ENCODE data around the gene DOCK11. TPM values are rescaled to one million over a fixed set of nuclear protein-coding genes. Genes with fewer than 3 reads are reported as not detected.

The DOCK11 gene
- polyA plus RNA-seq, 3 donors from 2014 or later, result 27.9 to 48.8 (median 28.9) TPM

- Mint-ChIP-seq H3K4me1 (peaks cover 77 to 89% of the 10 kb centered on the region in 2 donors), H3K4me3 (peak overlapping the region in 4 of 5 donors; percentile 5 to 41 (median 12)), H3K9me3 (no peaks in the 10 kb centered on the region), H3K27me3 (ENCODE audit: low read depth in 3 of 3) (peaks cover 0 to 3% (median 0%) of the 10 kb centered on the region in 3 donors), H3K27ac (peak overlapping the region; percentile 88 to 97 (median 94)), H3K36me3 (no peaks in the 10 kb centered on the region)
- DNase-seq, result no peak
These were observed 30.5 kb downstream of the DOCK11 start for GRCh38 chrX:118526149-118526548.

- Mint-ChIP-seq H3K36me3 (peaks cover 0 to 6% (median 0%) of the 10 kb centered on the region in 3 donors), H3K27me3 (ENCODE audit: low read depth in 3 of 3) (peaks cover 0 to 7% (median 0%) of the 10 kb centered on the region in 3 donors), H3K4me1 (peaks cover 67 to 82% of the 10 kb centered on the region in 2 donors), H3K4me3 (peak overlapping the region; percentile 87 to 97 (median 92)), H3K27ac (peak overlapping the region; percentile 96 to 98 (median 97)), H3K9me3 (no peaks in the 10 kb centered on the region)
- peak; percentile 64 to 65 (median 64) for DNase-seq
These were observed 32.6 kb downstream of the DOCK11 start for GRCh38 chrX:118528071-118528737.

- peaks cover 61 to 83% of the 10 kb centered on the region in 2 donors for H3K4me1 Mint-ChIP-seq
- no peaks in the 10 kb centered on the region for H3K9me3 Mint-ChIP-seq
These were observed 34.8 kb downstream of the DOCK11 start for GRCh38 chrX:118530219-118530911.

GRCh38 chrX:118534716-118535493, 39.3 kb downstream of the DOCK11 start:
- no peak for DNase-seq
- Mint-ChIP-seq H3K27me3 (ENCODE audit: low read depth in 3 of 3) (peaks cover 3 to 4% (median 4%) of the 10 kb centered on the region in 3 donors), H3K36me3 (peaks cover 0 to 6% (median 0%) of the 10 kb centered on the region in 3 donors), H3K9me3 (no peaks in the 10 kb centered on the region), H3K4me1 (peaks cover 74 to 86% of the 10 kb centered on the region in 2 donors), H3K4me3 (no peak overlapping the region), H3K27ac (peak overlapping the region in 4 of 6 donors; percentile 21 to 77 (median 37))

More at GRCh38 chrX:118530219-118530911, 34.8 kb downstream of the DOCK11 start:
- Mint-ChIP-seq H3K27ac (peak overlapping the region; percentile 78 to 97 (median 96)), H3K36me3 (peaks cover 0 to 6% (median 0%) of the 10 kb centered on the region in 3 donors), H3K4me3 (peak overlapping the region in 3 of 5 donors; percentile 37 to 79 (median 68)), H3K27me3 (ENCODE audit: low read depth in 3 of 3) (peaks cover 0 to 7% (median 3%) of the 10 kb centered on the region in 3 donors)
- no peak for DNase-seq

GRCh38 chrX:118536204-118536603, 40.6 kb downstream of the DOCK11 start:
- DNase-seq, result no peak
- peak overlapping the region; percentile 50 to 78 (median 63) for H3K4me3 Mint-ChIP-seq
- H3K36me3 Mint-ChIP-seq, result peaks cover 0 to 6% (median 0%) of the 10 kb centered on the region in 3 donors
- no peaks in the 10 kb centered on the region for H3K9me3 Mint-ChIP-seq
- H3K4me1 Mint-ChIP-seq, result peaks cover 70 to 80% of the 10 kb centered on the region in 2 donors
- peak overlapping the region; percentile 69 to 87 (median 78) for H3K27ac Mint-ChIP-seq
- H3K27me3 Mint-ChIP-seq (ENCODE audit: low read depth in 3 of 3), result peaks cover 3 to 6% (median 4%) of the 10 kb centered on the region in 3 donors

GRCh38 chrX:118536687-118537461, 41.3 kb downstream of the DOCK11 start:
- peaks cover 2 to 6% (median 3%) of the 10 kb centered on the region in 3 donors for H3K27me3 Mint-ChIP-seq (ENCODE audit: low read depth in 3 of 3)
- peaks cover 72 to 83% of the 10 kb centered on the region in 2 donors for H3K4me1 Mint-ChIP-seq

GRCh38 chrX:118538386-118538785, 42.8 kb downstream of the DOCK11 start:
- Mint-ChIP-seq H3K36me3 (no peaks in the 10 kb centered on the region), H3K27ac (peak overlapping the region; percentile 26 to 87 (median 70)), H3K27me3 (ENCODE audit: low read depth in 3 of 3) (peaks cover 0 to 6% (median 3%) of the 10 kb centered on the region in 3 donors), H3K4me3 (peak overlapping the region in 3 of 5 donors; percentile 19 to 60 (median 46)), H3K9me3 (no peaks in the 10 kb centered on the region), H3K4me1 (peaks cover 70 to 82% of the 10 kb centered on the region in 2 donors)
- no peak for DNase-seq

More at GRCh38 chrX:118536687-118537461, 41.3 kb downstream of the DOCK11 start:
- Mint-ChIP-seq H3K4me3 (peak overlapping the region; percentile 50 to 78 (median 63)), H3K9me3 (no peaks in the 10 kb centered on the region), H3K36me3 (peaks cover 0 to 4% (median 0%) of the 10 kb centered on the region in 3 donors), H3K27ac (peak overlapping the region; percentile 69 to 87 (median 78))
- peak; percentile 32 to 48 (median 37) for DNase-seq

GRCh38 chrX:118540342-118540741, 44.7 kb downstream of the DOCK11 start:
- peaks cover 4 to 6% (median 5%) of the 10 kb centered on the region in 3 donors for H3K36me3 Mint-ChIP-seq
- H3K27ac Mint-ChIP-seq, result peak overlapping the region in 2 of 6 donors; percentile 33 to 35
- peaks cover 0 to 6% (median 0%) of the 10 kb centered on the region in 3 donors for H3K27me3 Mint-ChIP-seq (ENCODE audit: low read depth in 3 of 3)
- H3K9me3 Mint-ChIP-seq, result no peaks in the 10 kb centered on the region
- no peak overlapping the region for H3K4me3 Mint-ChIP-seq
- DNase-seq, result no peak
- H3K4me1 Mint-ChIP-seq, result peaks cover 63 to 64% of the 10 kb centered on the region in 2 donors

GRCh38 chrX:118541482-118541881, 45.9 kb downstream of the DOCK11 start:
- no peaks in the 10 kb centered on the region for H3K9me3 Mint-ChIP-seq
- peaks cover 0 to 6% (median 0%) of the 10 kb centered on the region in 3 donors for H3K27me3 Mint-ChIP-seq (ENCODE audit: low read depth in 3 of 3)
- peak overlapping the region in 5 of 6 donors; percentile 2 to 65 (median 55) for H3K27ac Mint-ChIP-seq
- DNase-seq, result no peak
- H3K4me3 Mint-ChIP-seq, result no peak overlapping the region
- H3K4me1 Mint-ChIP-seq, result peaks cover 52% of the 10 kb centered on the region in 2 donors
- H3K36me3 Mint-ChIP-seq, result peaks cover 4 to 6% (median 5%) of the 10 kb centered on the region in 3 donors

GRCh38 chrX:118545510-118545909, 49.9 kb downstream of the DOCK11 start:
- peak overlapping the region in 2 of 6 donors; percentile 4 to 29 for H3K27ac Mint-ChIP-seq
- H3K27me3 Mint-ChIP-seq (ENCODE audit: low read depth in 3 of 3), result peaks cover 0 to 5% (median 0%) of the 10 kb centered on the region in 3 donors
- H3K4me1 Mint-ChIP-seq, result peaks cover 19 to 21% of the 10 kb centered on the region in 2 donors
- no peak for DNase-seq
- no peaks in the 10 kb centered on the region for H3K9me3 Mint-ChIP-seq
- H3K36me3 Mint-ChIP-seq, result peaks cover 4 to 14% (median 6%) of the 10 kb centered on the region in 3 donors
- H3K4me3 Mint-ChIP-seq, result no peak overlapping the region

- no peaks in the 10 kb centered on the region for H3K9me3 Mint-ChIP-seq
- H3K36me3 Mint-ChIP-seq, result peaks cover 4 to 14% (median 6%) of the 10 kb centered on the region in 3 donors
- H3K4me1 Mint-ChIP-seq, result peaks cover 0 to 2% of the 10 kb centered on the region in 2 donors
- DNase-seq, result no peak
- H3K4me3 Mint-ChIP-seq, result no peak overlapping the region
- no peak overlapping the region for H3K27ac Mint-ChIP-seq
- H3K27me3 Mint-ChIP-seq (ENCODE audit: low read depth in 3 of 3), result peaks cover 0 to 3% (median 0%) of the 10 kb centered on the region in 3 donors
These were observed 53.2 kb downstream of the DOCK11 start for GRCh38 chrX:118548841-118549240.

- no peak overlapping the region for H3K4me3 Mint-ChIP-seq
- H3K9me3 Mint-ChIP-seq, result no peaks in the 10 kb centered on the region
- peaks cover 0 to 9% of the 10 kb centered on the region in 2 donors for H3K4me1 Mint-ChIP-seq
- DNase-seq, result no peak
- peak overlapping the region in 1 of 6 donors; percentile 61 for H3K27ac Mint-ChIP-seq
- H3K27me3 Mint-ChIP-seq (ENCODE audit: low read depth in 3 of 3), result peaks cover 0 to 3% (median 1%) of the 10 kb centered on the region in 3 donors
- H3K36me3 Mint-ChIP-seq, result peaks cover 0 to 12% (median 0%) of the 10 kb centered on the region in 3 donors
These were observed 55.2 kb downstream of the DOCK11 start for GRCh38 chrX:118550792-118551191.

All from immature natural killer cell (primary cell).